K562 (cell line): ENCODE measurements around the gene NECAP2. TPM values are rescaled to one million over a fixed set of nuclear protein-coding genes. Genes with fewer than 3 reads are reported as not detected.

Experiments used
- ATAC-seq: fragments of 200-7000 bp; cut with Tn5 transposase; 3 replicates; pipeline ENCODE4 v1.9.1; 2020; ENCODE audit warnings: moderate library complexity
- BruUV-seq: library from RNA; stranded (reverse); fragments of 400-500 nt; replicated peaks from 2 replicates; lab custom pipeline; 2021; lab: Mats Ljungman, UMichigan
- CTCF ChIA-PET: fragments of 300-600 bp; formaldehyde crosslinking; extraction: SDS; loops from one replicate; lab custom pipeline; 2021; ENCODE audit warnings: low intra/inter-chr PET ratio; lab: Yijun Ruan, JAX
- POLR2A ChIA-PET: fragments of 300-600, 350-650 bp; sonication (Branson Sonifier 250); formaldehyde crosslinking; extraction: SDS; loops from one replicate; lab custom pipeline; 2021; ENCODE audit warnings: antibody characterized with exemption, inconsistent platforms; lab: Yijun Ruan, JAX
- DNase-seq, 4 experiments: peaks; one replicate each; pipeline versions ENCODE4 v3.0.0 to v3.0.0-alpha.2; 2011 to 2018; ENCODE audit warnings: low spot score in 3 of 4, mixed read lengths in 3 of 4; ENCODE audit errors: extremely low read depth in 1 of 4
- FAIRE-seq: peaks from 2 replicates; lab custom pipeline; 2011; peaks lifted over from hg19 to GRCh38; lab: Jason Lieb, UNC
- H2AFZ ChIP-seq: 2 replicates; pipeline ENCODE4 v1.6.0; 2011; ENCODE audit warnings: low read depth, low read length, control low read depth, inconsistent platforms
- H3K27ac ChIP-seq: fragments of 200-600 bp; 3 replicates; pipeline ENCODE4 v1.8.0; 2011; ENCODE audit warnings: low read depth, mild to moderate bottlenecking, control low read depth, inconsistent platforms, low read length, moderate library complexity, mixed read lengths; ENCODE audit errors: extremely low read depth
- H3K27me3 ChIP-seq, 2 experiments: fragments of 300-600 bp in 1 of 2; 2 replicates in 1 of 2; 3 replicates in 1 of 2; pipeline versions ENCODE4 v1.6.0 to v1.8.0; 2011; ENCODE audit warnings: inconsistent platforms in 2 of 2, low read length in 2 of 2, mild to moderate bottlenecking in 1 of 2, mixed read lengths in 1 of 2, moderate library complexity in 1 of 2; ENCODE audit not compliant: control insufficient read depth in 2 of 2, insufficient read depth in 2 of 2
- H3K36me3 ChIP-seq: fragments of 300-600 bp; 3 replicates; pipeline ENCODE4 v1.8.0; 2011; ENCODE audit warnings: mild to moderate bottlenecking, low read length, inconsistent platforms; ENCODE audit not compliant: control insufficient read depth, insufficient read depth
- H3K4me1 ChIP-seq, 2 experiments: fragments of 200-600 bp in 1 of 2; replicated peaks in 1 of 2; 2 replicates in 1 of 2; 3 replicates in 1 of 2; pipeline versions ENCODE4 v1.5.1 to v1.8.0; 2011; ENCODE audit warnings: inconsistent platforms in 2 of 2, low read length in 2 of 2, mild to moderate bottlenecking in 1 of 2, mixed read lengths in 1 of 2, moderate library complexity in 1 of 2; ENCODE audit not compliant: control insufficient read depth in 2 of 2, insufficient read depth in 2 of 2
- H3K4me2 ChIP-seq: 2 replicates; pipeline ENCODE4 v1.6.1; 2011; ENCODE audit warnings: low read length, control low read depth, inconsistent platforms, mixed read lengths; ENCODE audit not compliant: insufficient read depth
- H3K4me3 ChIP-seq: fragments of 200-600 bp; sonication (generic), shearing (Covaris generic); 2 replicates; pipeline ENCODE4 v1.5.1; 2016; ENCODE audit warnings: control low read depth, inconsistent platforms
- H3K79me2 ChIP-seq: fragments of 200-600 bp; 3 replicates; pipeline ENCODE4 v1.8.0; 2011; ENCODE audit warnings: low read length, inconsistent platforms; ENCODE audit not compliant: control insufficient read depth, insufficient read depth
- H3K9ac ChIP-seq, 2 experiments: 2 replicates each; pipeline versions ENCODE4 v1.6.0 to v1.6.1; 2011; ENCODE audit warnings: low read depth in 2 of 2, low read length in 2 of 2, control low read depth in 1 of 2, inconsistent platforms in 1 of 2, mild to moderate bottlenecking in 1 of 2, mixed read lengths in 1 of 2; ENCODE audit not compliant: insufficient read depth in 1 of 2
- H3K9me1 ChIP-seq: one replicate; pipeline ENCODE4 v1.6.0; 2011; ENCODE audit warnings: inconsistent platforms, mild to moderate bottlenecking, low read length, moderate library complexity; ENCODE audit not compliant: control insufficient read depth, insufficient read depth
- H3K9me3 ChIP-seq: replicated peaks from 2 replicates; pipeline ENCODE4 v1.5.1; 2011; ENCODE audit warnings: low read depth, low read length, inconsistent platforms; ENCODE audit not compliant: control insufficient read depth, insufficient read depth
- H4K20me1 ChIP-seq: replicated peaks from 2 replicates; pipeline ENCODE4 v1.6.1; 2011; ENCODE audit warnings: low read length, inconsistent platforms, mixed read lengths; ENCODE audit not compliant: control insufficient read depth, insufficient read depth
- ARID2 ChIP-seq: fragments of 450-650 bp; IDR thresholded peaks from 2 replicates; pipeline ENCODE4 v1.6.1; 2017; ENCODE audit warnings: antibody characterized with exemption, mild to moderate bottlenecking
- FOXM1 ChIP-seq, 2 experiments: fragments of 450-650 bp in 1 of 2; sonication (generic) in 1 of 2; formaldehyde crosslinking in 1 of 2; IDR thresholded peaks; 2 replicates each; pipeline versions ENCODE4 v1.6.1 to v1.9.0; 2017 to 2022; ENCODE audit warnings: low read depth in 2 of 2, mild to moderate bottlenecking in 2 of 2, missing genetic modification reagents in 1 of 2, moderate library complexity in 1 of 2
- HBP1 ChIP-seq: fragments of 450-650 bp; formaldehyde crosslinking; IDR thresholded peaks from 2 replicates; pipeline ENCODE4 v1.4.0; 2022; ENCODE audit warnings: missing genetic modification characterization
- HMBOX1 ChIP-seq: sonication (generic); IDR thresholded peaks from 2 replicates; pipeline ENCODE4 v1.6.1; 2016
- HMGN3 ChIP-seq: IDR thresholded peaks from 2 replicates; pipeline ENCODE4 v1.6.1; 2011; ENCODE audit warnings: borderline replicate concordance, low read depth, mild to moderate bottlenecking, mixed read lengths, low read length; ENCODE audit not compliant: insufficient read length; ENCODE audit errors: extremely low read depth
- MAFF ChIP-seq: IDR thresholded peaks from 2 replicates; pipeline ENCODE4 v1.6.1; 2012; ENCODE audit warnings: low read length, improper control_type of control experiment
- MCM3 ChIP-seq: fragments of 450-650 bp; IDR thresholded peaks from 2 replicates; pipeline ENCODE4 v1.6.1; 2016
- RAD51 ChIP-seq: fragments of 450-650 bp; IDR thresholded peaks from 2 replicates; pipeline ENCODE4 v1.7.1; 2016; ENCODE audit warnings: low read depth, mild to moderate bottlenecking, borderline replicate concordance
- SAFB2 ChIP-seq: fragments of 200-400 bp; formaldehyde crosslinking; IDR thresholded peaks from 2 replicates; pipeline ENCODE4 v1.6.1; 2018; ENCODE audit warnings: borderline replicate concordance, low read length, low read depth, moderate library complexity; ENCODE audit not compliant: severe bottlenecking
- SMAD2 ChIP-seq: fragments of 150-350 bp; IDR thresholded peaks from 2 replicates; pipeline ENCODE4 v1.6.1; 2014; ENCODE audit warnings: low read depth, mild to moderate bottlenecking, low read length
- THAP12 ChIP-seq: fragments of 250-450 bp; sonication (Bioruptor Pico); IDR thresholded peaks from 2 replicates; pipeline ENCODE4 v1.9.0; 2021; ENCODE audit warnings: mild to moderate bottlenecking, inconsistent platforms
- WGBS: fragments of 100-300 bp; shearing (Covaris generic); methylation state at CpG from one replicate; pipeline ENCODE4 v1.1.6; 2016; ENCODE audit warnings: low coverage, mixed read lengths; ENCODE audit not compliant: insufficient coverage; ENCODE audit errors: missing lambda C conversion rate; 5-methylcytosine and 5-hydroxymethylcytosine counted together
- in situ Hi-C: fragments of 300-500 bp; cut with MboI; formaldehyde crosslinking; loops from 4 replicates; pipeline ENCODE4 v1.15.0; 2018; ENCODE audit warnings: inconsistent platforms, mixed read lengths
- intact Hi-C: fragments of 100-400 bp; cut with micrococcal nuclease; formaldehyde crosslinking; loops from 2 replicates; pipeline ENCODE4 v1.14.2; 2022
- polyA plus RNA-seq, 8 experiments: library from polyadenylated mRNA; depleted of rRNA in 4 of 8; stranded (reverse) in 5 of 8; unstranded in 3 of 8; fragments of >200 nt; fragmentation: Nextera tagmentation in 2 of 8; fragmentation: Illumina TruSeq in 1 of 8; extraction: Ambion mirVana in 2 of 8; extraction: Trizol in 1 of 8; gene quantifications; 2 replicates each; pipeline versions ENCODE4 v1.2.1 to v1.2.3, GENCODE V29; 2011 to 2014; ENCODE audit warnings: inconsistent platforms in 1 of 8, missing spikeins in 1 of 8
- total RNA-seq, 7 experiments: library from RNA; depleted of rRNA in 6 of 7; stranded (reverse); fragments of >200 nt in 6 of 7; fragmentation: Illumina TruSeq in 2 of 7; extraction: Trizol in 2 of 7; gene quantifications; 2 replicates each; pipeline versions ENCODE4 v1.2.1 to v1.2.3, GENCODE V29; 2011 to 2021; ENCODE audit warnings: low replicate concordance in 1 of 7

NECAP2 gene
- total and polyA plus RNA-seq, 9 of the 15 experiments (the other 6 are each of a cell fraction or from before 2014, with no cell fraction given), result 22.7 to 107 (median 79.2) TPM

GRCh38 chr1:16405441-16405840, 35.1 kb upstream of the NECAP2 start (continued):
- TF ChIP-seq RAD51 (no peak), HBP1 (CRISPR knock-in tag) (no peak), MAFF (no peak)

GRCh38 chr1:16406868-16407267, 33.7 kb upstream of the NECAP2 start:
- no peak for TF ChIP-seq ARID2
- TF ChIP-seq SMAD2, result no peak
- TF ChIP-seq RAD51, result no peak
- TF ChIP-seq SAFB2, result no peak
- no peak for TF ChIP-seq HMBOX1
- TF ChIP-seq MCM3, result no peak
- no peak for TF ChIP-seq FOXM1 (IDR thresholded peaks at IDR 0.05; ENCODE audit: low read depth)
- TF ChIP-seq FOXM1 (CRISPR knock-in tag; IDR thresholded peaks at IDR 0.05; ENCODE audit: low read depth), result no peak
- no peak for TF ChIP-seq THAP12 (CRISPR knock-in tag)
- TF ChIP-seq HBP1 (CRISPR knock-in tag), result no peak
- TF ChIP-seq HMGN3, result no peak
- TF ChIP-seq, all 486 proteins: peak for 0
- intact Hi-C loops (no loop called here), in situ Hi-C loops (no loop called here)
- no peaks in the 10 kb centered on the region for H3K79me2 ChIP-seq
- no peak overlapping the region for H3K27ac ChIP-seq
- no peaks in the 10 kb centered on the region for H3K36me3 ChIP-seq
- ATAC-seq, result no peak
- H3K4me1 ChIP-seq, result peaks cover 0 to 15% of the 10 kb centered on the region in 2 experiments; a peak in 3 of 5 replicates
- H3K9me1 ChIP-seq, result peaks cover 5% of the 10 kb centered on the region
- 31% methylated on average over 9 of the region's 9 CpGs for WGBS
- FAIRE-seq, result no peak
- no TSS peak for BruUV-seq
- peak overlapping the region in 1 of 2 experiments; percentile 47; a peak in 1 of 4 replicates for H3K9ac ChIP-seq
- POLR2A ChIA-PET, result interaction anchor here (0.5 to 1.3 kb wide), 3 partner anchors 13 to 232 kb away, joined by 3 to 4 read pairs (median 3); no protein-coding TSS in a partner anchor
- no peak overlapping the region for H3K4me2 ChIP-seq
- H3K9me3 ChIP-seq, result no peaks in the 10 kb centered on the region
- H3K4me3 ChIP-seq, result no peak overlapping the region
- H4K20me1 ChIP-seq, result no peaks in the 10 kb centered on the region
- no peak for DNase-seq
- H3K27me3 ChIP-seq, result no peaks in the 10 kb centered on the region
- H2AFZ ChIP-seq, result no peak overlapping the region
- CTCF ChIA-PET, result no interaction called here
